Left ventricle myocardium superior (tissue), 1 donor: ENCODE results near the gene LEFTY2. TPM values are rescaled to one million over a fixed set of nuclear protein-coding genes. Genes with fewer than 3 reads are reported as not detected.
A peak's percentile ranks its signal among the peaks of the same experiment; 100 is the strongest.
"Not testable (repeated sequence)": the region's sequence is repeated elsewhere in the genome, so short reads cannot be mapped to it uniquely, and the experiment has no call there.

Source experiments
- ATAC-seq: fragments of 200-7000 bp; cut with Tn5 transposase; one replicate; pipeline ENCODE4 v1.9.1; 2020; ENCODE audit warnings: mild to moderate bottlenecking, moderate library complexity
- DNase-seq: peaks from one replicate; pipeline ENCODE4 v3.0.0-alpha.2; 2020
- intact Hi-C: fragments of 100-400 bp; cut with micrococcal nuclease; formaldehyde crosslinking; loops from one replicate; pipeline ENCODE4 v1.11.0; 2022
- long read RNA-seq: library from polyadenylated mRNA; unstranded; transcript quantifications from one replicate; pipeline ENCODE4 v2.0.0, GENCODE V29; 2021
- total RNA-seq: library from RNA; stranded (reverse); fragmentation: NEBNext Ultra II Directional; extraction: Animal tissue kit (Norgen Biotek cat#: 25700); gene quantifications from one replicate; pipeline ENCODE4 v1.2.1, GENCODE V29; 2021
- donor health status: DM: no; HTN: yes; CAD: no; lungs with severe emphysema.

The LEFTY2 gene
- 0.47 TPM for total RNA-seq
- long read RNA-seq, partial matches to known transcripts, result 0 of 1 reads
- long read RNA-seq, other reads (novel, unspliced or antisense), result 0 of 1 reads

GRCh38 chr1:225941187-225941941 is at the start of gene LEFTY2:
Gene LEFTY2, minus strand, starts transcription at chr1:225941220. Its CDS starts 80 bp downstream, at chr1:225941140.
- intact Hi-C loops, result no loop called here
- ATAC-seq, result peak; percentile 74
- DNase-seq, result peak; percentile 50

- no peak for DNase-seq
- intact Hi-C loops, result no loop called here
- ATAC-seq, result no peak
Measured at GRCh38 chr1:225987491-225988316, 46.7 kb upstream of the LEFTY2 start.

- DNase-seq (no peak), ATAC-seq (no peak)
- intact Hi-C loops, result no loop called here
Measured at GRCh38 chr1:225981714-225982113, 40.7 kb upstream of the LEFTY2 start.

GRCh38 chr1:225980005-225980836 is 39.2 kb upstream of the LEFTY2 start:
- intact Hi-C loops, result no loop called here
- ATAC-seq (peak; percentile 65), DNase-seq (no peak)

GRCh38 chr1:225979421-225979820 is 38.4 kb upstream of the LEFTY2 start:
- DNase-seq (no peak), ATAC-seq (no peak)
- intact Hi-C loops, result loop anchor here (5.0 kb wide), 1 partner anchor 502 kb away; no protein-coding TSS in a partner anchor

GRCh38 chr1:225977937-225978748 is 37.1 kb upstream of the LEFTY2 start:
- intact Hi-C loops, result loop anchor here (5.0 kb wide), 1 partner anchor 501 kb away; no protein-coding TSS in a partner anchor
- ATAC-seq (no peak), DNase-seq (no peak)

- intact Hi-C loops, result loop anchor here (5.0 kb wide), 1 partner anchor 498 kb away; no protein-coding TSS in a partner anchor
- DNase-seq, ATAC-seq: not testable (repeated sequence)
Measured at GRCh38 chr1:225975146-225975545, 34.1 kb upstream of the LEFTY2 start.

GRCh38 chr1:225974454-225974853 is 33.4 kb upstream of the LEFTY2 start:
- DNase-seq (no peak), ATAC-seq (no peak)
- intact Hi-C loops, result no loop called here

GRCh38 chr1:225973158-225973557 is 32.1 kb upstream of the LEFTY2 start:
- intact Hi-C loops, result no loop called here
- no peak for DNase-seq
- no peak for ATAC-seq

- DNase-seq, result no peak
- intact Hi-C loops, result no loop called here
- no peak for ATAC-seq
Measured at GRCh38 chr1:225972344-225973152, 31.5 kb upstream of the LEFTY2 start.

- not testable (repeated sequence) for ATAC-seq
Measured at GRCh38 chr1:225970592-225971157, 29.7 kb upstream of the LEFTY2 start.

GRCh38 chr1:225969751-225970150 is 28.7 kb upstream of the LEFTY2 start:
- intact Hi-C loops, DNase-seq, ATAC-seq: not testable (repeated sequence)

More at GRCh38 chr1:225970592-225971157, 29.7 kb upstream of the LEFTY2 start:
- intact Hi-C loops, DNase-seq: not testable (repeated sequence)

- no peak for ATAC-seq
- intact Hi-C loops, result no loop called here
Measured at GRCh38 chr1:225965231-225965630, 24.2 kb upstream of the LEFTY2 start.

GRCh38 chr1:225963735-225964530 is 22.9 kb upstream of the LEFTY2 start:
- intact Hi-C loops, result no loop called here

More at GRCh38 chr1:225965231-225965630, 24.2 kb upstream of the LEFTY2 start:
- DNase-seq, result no peak

GRCh38 chr1:225962440-225962975 is 21.5 kb upstream of the LEFTY2 start:
- peak; percentile 64 for DNase-seq
- intact Hi-C loops, result no loop called here
- ATAC-seq, result peak; percentile 50

More at GRCh38 chr1:225963735-225964530, 22.9 kb upstream of the LEFTY2 start:
- ATAC-seq (no peak), DNase-seq (no peak)
